ENCODE results near the gene RTF2. TPM values are rescaled to one million over a fixed set of nuclear protein-coding genes. Genes with fewer than 3 reads are reported as not detected.
A peak's percentile ranks its signal among the peaks of the same experiment; 100 is the strongest.

Gene RTF2
- total and polyA plus RNA-seq, 2 of the 13 experiments (the other 11 are each of a cell fraction or from before 2014, with no cell fraction given), result 81.8 to 142 TPM

DNA sequence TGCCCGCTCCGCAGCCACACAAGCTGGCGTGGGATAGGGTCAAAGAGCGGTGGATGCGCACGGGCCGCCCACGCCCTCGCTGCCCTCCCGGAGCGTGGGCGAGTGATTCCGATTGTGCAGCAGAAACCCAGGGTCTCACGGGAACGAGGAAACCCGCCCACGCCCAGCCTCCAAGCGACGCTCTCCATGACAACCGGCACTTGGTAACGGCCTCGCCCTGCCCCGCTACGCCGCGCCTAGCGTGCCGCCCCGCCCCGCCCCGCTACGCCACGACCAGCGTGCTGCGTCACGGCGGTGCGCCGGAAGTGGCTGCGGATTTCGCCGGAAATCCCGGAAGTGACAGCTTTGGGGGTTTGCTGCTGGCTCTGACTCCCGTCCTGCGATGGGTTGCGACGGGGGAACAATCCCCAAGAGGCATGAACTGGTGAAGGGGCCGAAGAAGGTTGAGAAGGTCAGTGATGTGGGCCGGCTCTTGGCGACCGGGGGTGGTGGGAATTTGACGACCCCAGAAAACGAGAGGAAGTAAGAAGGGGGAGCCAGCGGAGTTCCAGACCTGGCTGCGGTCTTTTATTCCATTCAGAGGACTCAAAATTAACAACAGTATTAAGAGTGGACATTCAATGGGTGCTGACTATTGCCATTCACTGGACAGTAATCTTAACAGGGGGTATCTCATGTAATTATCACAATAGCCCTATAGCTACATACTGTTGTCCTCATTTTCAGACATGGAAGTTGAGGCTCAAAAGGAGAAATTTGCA, at the start of gene RTF2 (continued):
- TF ChIP-seq, protein P1, sequence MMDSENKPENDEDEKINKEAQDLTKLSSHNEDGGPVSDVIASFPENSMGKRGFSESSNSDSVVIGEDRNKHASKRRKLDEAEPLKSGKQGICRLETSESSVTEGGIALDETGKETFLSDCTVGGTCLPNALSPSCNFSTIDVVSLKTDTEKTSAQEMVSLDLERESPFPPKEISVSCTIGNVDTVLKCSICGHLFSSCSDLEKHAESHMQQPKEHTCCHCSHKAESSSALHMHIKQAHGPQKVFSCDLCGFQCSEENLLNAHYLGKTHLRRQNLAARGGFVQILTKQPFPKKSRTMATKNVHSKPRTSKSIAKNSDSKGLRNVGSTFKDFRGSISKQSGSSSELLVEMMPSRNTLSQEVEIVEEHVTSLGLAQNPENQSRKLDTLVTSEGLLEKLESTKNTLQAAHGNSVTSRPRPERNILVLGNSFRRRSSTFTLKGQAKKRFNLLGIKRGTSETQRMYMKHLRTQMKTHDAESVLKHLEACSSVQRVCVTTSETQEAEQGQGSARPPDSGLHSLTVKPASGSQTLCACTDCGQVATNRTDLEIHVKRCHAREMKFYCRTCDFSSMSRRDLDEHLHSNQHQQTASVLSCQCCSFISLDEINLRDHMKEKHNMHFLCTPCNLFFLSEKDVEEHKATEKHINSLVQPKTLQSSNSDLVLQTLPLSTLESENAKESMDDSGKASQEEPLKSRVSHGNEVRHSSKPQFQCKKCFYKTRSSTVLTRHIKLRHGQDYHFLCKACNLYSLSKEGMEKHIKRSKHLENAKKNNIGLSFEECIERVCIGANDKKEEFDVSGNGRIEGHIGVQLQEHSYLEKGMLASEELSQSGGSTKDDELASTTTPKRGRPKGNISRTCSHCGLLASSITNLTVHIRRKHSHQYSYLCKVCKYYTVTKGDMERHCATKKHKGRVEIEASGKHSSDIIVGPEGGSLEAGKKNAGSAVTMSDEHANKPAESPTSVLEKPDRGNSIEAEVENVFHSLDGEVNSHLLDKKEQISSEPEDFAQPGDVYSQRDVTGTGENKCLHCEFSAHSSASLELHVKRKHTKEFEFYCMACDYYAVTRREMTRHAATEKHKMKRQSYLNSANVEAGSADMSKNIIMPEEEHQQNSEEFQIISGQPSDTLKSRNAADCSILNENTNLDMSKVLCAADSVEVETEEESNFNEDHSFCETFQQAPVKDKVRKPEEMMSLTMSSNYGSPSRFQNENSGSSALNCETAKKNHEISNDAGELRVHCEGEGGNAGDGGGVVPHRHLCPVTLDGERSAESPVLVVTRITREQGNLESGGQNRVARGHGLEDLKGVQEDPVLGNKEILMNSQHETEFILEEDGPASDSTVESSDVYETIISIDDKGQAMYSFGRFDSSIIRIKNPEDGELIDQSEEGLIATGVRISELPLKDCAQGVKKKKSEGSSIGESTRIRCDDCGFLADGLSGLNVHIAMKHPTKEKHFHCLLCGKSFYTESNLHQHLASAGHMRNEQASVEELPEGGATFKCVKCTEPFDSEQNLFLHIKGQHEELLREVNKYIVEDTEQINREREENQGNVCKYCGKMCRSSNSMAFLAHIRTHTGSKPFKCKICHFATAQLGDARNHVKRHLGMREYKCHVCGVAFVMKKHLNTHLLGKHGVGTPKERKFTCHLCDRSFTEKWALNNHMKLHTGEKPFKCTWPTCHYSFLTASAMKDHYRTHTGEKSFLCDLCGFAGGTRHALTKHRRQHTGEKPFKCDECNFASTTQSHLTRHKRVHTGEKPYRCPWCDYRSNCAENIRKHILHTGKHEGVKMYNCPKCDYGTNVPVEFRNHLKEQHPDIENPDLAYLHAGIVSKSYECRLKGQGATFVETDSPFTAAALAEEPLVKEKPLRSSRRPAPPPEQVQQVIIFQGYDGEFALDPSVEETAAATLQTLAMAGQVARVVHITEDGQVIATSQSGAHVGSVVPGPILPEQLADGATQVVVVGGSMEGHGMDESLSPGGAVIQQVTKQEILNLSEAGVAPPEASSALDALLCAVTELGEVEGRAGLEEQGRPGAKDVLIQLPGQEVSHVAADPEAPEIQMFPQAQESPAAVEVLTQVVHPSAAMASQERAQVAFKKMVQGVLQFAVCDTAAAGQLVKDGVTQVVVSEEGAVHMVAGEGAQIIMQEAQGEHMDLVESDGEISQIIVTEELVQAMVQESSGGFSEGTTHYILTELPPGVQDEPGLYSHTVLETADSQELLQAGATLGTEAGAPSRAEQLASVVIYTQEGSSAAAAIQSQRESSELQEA (CRISPR knock-in tag; IDR thresholded peaks at IDR 0.05; ENCODE audit: not compliant biosample characterization), result peak; percentile 98
- TF ChIP-seq PHF20 (CRISPR knock-in tag; IDR thresholded peaks at IDR 0.05) (peak; percentile 100), ZNF337 (CRISPR knock-in tag; IDR thresholded peaks at IDR 0.05; ENCODE audit: borderline replicate concordance, low read depth) (peak; percentile 44; the same call in 1 of the 2 replicates), EHMT2 (IDR thresholded peaks at IDR 0.05; ENCODE audit: borderline replicate concordance, low read depth, low read length) (no peak), ZNF33B (CRISPR knock-in tag; IDR thresholded peaks at IDR 0.05) (no peak; the same call in 1 of the 2 replicates), ATF7-NPFF (CRISPR knock-in tag; IDR thresholded peaks at IDR 0.05; ENCODE audit: low read depth) (peak; percentile 87), RELA (CRISPR knock-in tag; IDR thresholded peaks at IDR 0.05) (peak; percentile 93; the same call in 1 of the 2 replicates), ATF1 (CRISPR knock-in tag; IDR thresholded peaks at IDR 0.05) (peak; percentile 99), KAT8 (CRISPR knock-in tag; IDR thresholded peaks at IDR 0.05) (peak; percentile 100), SMARCE1 (IDR thresholded peaks at IDR 0.05; ENCODE audit: borderline replicate concordance) (no peak), HMGA1 (CRISPR knock-in tag; conservative IDR thresholded peaks at IDR 0.05) (no peak)
- TF ChIP-seq, protein P2, sequence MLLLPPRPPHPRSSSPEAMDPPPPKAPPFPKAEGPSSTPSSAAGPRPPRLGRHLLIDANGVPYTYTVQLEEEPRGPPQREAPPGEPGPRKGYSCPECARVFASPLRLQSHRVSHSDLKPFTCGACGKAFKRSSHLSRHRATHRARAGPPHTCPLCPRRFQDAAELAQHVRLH (CRISPR knock-in tag; IDR thresholded peaks at IDR 0.05; ENCODE audit: borderline replicate concordance, low read depth), result peak; percentile 96
- TF ChIP-seq, protein P3, sequence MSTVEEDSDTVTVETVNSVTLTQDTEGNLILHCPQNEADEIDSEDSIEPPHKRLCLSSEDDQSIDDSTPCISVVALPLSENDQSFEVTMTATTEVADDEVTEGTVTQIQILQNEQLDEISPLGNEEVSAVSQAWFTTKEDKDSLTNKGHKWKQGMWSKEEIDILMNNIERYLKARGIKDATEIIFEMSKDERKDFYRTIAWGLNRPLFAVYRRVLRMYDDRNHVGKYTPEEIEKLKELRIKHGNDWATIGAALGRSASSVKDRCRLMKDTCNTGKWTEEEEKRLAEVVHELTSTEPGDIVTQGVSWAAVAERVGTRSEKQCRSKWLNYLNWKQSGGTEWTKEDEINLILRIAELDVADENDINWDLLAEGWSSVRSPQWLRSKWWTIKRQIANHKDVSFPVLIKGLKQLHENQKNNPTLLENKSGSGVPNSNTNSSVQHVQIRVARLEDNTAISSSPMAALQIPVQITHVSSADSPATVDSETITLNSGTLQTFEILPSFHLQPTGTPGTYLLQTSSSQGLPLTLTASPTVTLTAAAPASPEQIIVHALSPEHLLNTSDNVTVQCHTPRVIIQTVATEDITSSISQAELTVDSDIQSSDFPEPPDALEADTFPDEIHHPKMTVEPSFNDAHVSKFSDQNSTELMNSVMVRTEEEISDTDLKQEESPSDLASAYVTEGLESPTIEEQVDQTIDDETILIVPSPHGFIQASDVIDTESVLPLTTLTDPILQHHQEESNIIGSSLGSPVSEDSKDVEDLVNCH (CRISPR knock-in tag; IDR thresholded peaks at IDR 0.05), result no peak
- TF ChIP-seq, protein P4, sequence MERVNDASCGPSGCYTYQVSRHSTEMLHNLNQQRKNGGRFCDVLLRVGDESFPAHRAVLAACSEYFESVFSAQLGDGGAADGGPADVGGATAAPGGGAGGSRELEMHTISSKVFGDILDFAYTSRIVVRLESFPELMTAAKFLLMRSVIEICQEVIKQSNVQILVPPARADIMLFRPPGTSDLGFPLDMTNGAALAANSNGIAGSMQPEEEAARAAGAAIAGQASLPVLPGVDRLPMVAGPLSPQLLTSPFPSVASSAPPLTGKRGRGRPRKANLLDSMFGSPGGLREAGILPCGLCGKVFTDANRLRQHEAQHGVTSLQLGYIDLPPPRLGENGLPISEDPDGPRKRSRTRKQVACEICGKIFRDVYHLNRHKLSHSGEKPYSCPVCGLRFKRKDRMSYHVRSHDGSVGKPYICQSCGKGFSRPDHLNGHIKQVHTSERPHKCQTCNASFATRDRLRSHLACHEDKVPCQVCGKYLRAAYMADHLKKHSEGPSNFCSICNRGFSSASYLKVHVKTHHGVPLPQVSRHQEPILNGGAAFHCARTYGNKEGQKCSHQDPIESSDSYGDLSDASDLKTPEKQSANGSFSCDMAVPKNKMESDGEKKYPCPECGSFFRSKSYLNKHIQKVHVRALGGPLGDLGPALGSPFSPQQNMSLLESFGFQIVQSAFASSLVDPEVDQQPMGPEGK (CRISPR knock-in tag; IDR thresholded peaks at IDR 0.05), result peak; percentile 79; the same call in 1 of the 2 replicates
- TF ChIP-seq, protein P5, sequence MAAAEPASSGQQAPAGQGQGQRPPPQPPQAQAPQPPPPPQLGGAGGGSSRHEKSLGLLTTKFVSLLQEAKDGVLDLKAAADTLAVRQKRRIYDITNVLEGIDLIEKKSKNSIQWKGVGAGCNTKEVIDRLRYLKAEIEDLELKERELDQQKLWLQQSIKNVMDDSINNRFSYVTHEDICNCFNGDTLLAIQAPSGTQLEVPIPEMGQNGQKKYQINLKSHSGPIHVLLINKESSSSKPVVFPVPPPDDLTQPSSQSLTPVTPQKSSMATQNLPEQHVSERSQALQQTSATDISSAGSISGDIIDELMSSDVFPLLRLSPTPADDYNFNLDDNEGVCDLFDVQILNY (CRISPR knock-in tag; conservative IDR thresholded peaks at IDR 0.05), result peak; percentile 76
